A172 (cell line): ENCODE results near the gene RNF121. TPM values are rescaled to one million over a fixed set of nuclear protein-coding genes. Genes with fewer than 3 reads are reported as not detected.
"Not testable (repeated sequence)": the region's sequence is repeated elsewhere in the genome, so short reads cannot be mapped to it uniquely, and the experiment has no call there.

Experiments
- DNase-seq: peaks from one replicate; pipeline ENCODE4 v3.0.0-alpha.2; 2015; ENCODE audit warnings: low spot score
- total RNA-seq: library from RNA; depleted of rRNA; stranded (reverse); fragments of >200 nt; shearing (Covaris generic); gene quantifications from 2 replicates; pipeline ENCODE4 v1.2.3, GENCODE V29; 2014; rRNA removed

RNF121 gene
- 29.9 and 33.5 TPM in 2 replicates for total RNA-seq

DNA sequence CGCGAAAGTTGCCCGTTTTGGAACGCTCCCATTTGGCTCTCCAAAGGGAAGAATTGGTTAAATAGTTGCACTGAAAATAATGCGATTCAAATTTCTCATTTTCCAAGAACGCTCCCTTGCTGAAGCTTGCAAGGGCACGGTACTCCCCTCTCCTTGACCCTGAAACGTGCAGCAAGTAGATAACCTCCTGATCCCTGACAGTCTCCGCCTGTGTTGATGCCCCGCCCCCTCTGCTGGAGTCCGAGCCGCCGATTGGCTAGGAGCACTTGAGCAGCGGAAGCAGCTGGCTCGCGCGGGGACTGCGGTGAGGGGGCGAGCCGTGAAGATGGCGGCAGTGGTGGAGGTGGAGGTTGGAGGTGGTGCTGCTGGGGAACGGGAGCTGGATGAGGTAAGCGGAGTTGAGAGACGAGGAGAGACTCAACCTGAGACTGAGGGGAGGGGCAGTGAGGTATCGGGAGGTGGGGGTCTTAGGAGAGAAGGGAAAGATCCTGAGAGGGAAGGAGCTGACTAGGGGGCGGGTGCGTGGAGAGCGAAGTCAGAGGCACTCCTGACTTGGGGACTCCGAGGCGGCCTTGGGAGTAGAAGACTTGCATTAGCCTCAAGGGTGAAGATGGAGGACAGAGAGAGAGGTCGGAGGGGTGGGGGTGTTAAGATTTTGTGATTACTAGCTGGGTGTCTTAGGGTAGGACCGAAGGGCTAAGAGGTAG is at the start of gene RNF121:
RNF121 (plus strand) TSS at position 310 of the 707 bp plus-strand sequence; CDS start at position 326, 16 bp downstream.
- peak; percentile 91 for DNase-seq

GRCh38 chr11:71885806-71886205 is 43.0 kb upstream of the RNF121 start:
- DNase-seq = not testable (repeated sequence)

- not testable (repeated sequence) for DNase-seq
Observed at GRCh38 chr11:71888335-71889010, 40.4 kb upstream of the RNF121 start.

DNA sequence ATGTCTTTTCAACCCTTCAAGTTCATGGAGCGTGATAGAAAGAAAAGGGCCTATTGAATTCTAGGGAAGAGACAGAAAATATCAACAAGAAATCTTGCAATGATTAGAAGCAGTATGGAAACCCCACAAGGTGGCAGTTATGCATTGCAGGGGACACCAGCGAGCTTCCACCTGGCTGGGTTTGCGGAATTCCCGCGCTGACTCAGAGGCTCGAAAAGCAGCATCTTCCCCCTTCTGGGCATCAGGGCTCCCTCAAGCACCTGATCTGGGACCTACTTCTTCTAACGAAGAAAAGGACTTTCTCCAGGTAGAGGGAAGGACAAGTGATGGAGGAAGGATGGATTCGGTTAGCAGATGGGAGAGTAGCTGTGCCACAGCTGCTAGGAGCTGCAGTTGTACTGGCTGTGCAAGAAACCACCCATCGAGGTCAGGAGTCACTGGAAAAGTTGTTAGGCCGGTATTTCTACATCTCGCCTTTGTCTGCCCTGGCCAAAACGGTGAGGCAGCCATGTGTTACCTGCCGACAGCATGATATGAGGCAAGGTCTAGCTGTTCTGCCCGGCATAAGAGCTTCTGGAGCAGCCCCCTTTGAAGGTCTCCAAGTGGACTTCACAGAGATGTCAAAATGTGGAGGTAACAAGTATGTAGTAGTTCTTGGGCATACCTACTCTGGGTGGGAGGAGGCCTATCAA is 39.5 kb upstream of the RNF121 start:
- DNase-seq = not testable (repeated sequence)

DNA sequence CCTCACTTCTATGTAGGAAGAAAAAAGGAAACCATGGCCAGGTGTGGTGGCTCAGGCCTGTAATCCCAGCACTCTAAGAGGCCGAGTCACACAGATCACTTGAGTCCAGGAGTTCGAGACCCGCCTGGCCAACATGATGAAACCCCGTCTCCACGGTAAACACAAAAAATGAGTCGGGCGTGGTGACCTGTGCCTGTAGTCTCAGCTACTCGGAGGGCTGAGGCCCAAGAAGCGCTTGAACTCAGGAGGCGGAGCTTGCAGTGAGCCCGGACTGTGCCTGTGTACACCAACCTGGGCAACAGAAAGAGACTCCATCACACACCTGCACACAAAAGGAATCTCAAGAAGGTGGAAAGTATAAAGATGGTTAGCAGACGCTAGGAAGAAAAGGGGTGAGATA is 32.9 kb upstream of the RNF121 start:
- DNase-seq = no peak

GRCh38 chr11:71901137-71901536 is 27.7 kb upstream of the RNF121 start:
- DNase-seq = peak; percentile 18

GRCh38 chr11:71908218-71908617 is 20.6 kb upstream of the RNF121 start:
- no peak for DNase-seq

- not testable (repeated sequence) for DNase-seq
Observed at GRCh38 chr11:71910775-71911174, 18.1 kb upstream of the RNF121 start.

DNA sequence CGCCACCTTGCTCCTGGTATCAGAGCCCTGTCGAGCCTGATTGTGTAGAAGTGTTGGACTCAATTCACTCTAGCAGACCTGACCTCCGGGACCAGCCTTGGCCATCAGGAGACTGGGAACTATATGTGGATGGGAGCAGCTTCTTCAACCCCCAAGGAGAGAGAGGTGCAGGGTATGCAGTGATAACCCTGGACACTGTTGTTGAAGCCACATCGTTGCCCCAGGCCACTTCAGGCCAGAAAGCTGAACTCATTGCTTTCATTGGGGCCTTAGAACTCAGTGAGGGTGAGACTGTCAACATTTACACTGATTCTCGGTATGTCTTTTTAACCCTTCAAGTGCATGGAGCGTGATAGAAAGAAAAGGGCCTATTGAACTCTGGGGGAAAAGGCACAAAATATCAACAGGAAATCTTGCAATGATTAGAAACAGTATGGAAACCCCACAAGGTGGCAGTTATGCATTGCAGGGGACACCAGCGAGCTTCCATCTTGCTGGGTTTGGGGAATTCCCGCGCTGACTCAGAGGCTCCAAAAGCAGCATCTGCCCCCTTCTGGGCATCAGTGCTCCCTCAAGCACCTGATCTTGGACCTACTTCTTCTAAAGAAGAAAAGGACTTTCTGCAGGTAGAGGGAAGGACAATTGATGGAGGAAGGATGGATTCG is 17.4 kb upstream of the RNF121 start:
- peak; percentile 33 for DNase-seq

DNA sequence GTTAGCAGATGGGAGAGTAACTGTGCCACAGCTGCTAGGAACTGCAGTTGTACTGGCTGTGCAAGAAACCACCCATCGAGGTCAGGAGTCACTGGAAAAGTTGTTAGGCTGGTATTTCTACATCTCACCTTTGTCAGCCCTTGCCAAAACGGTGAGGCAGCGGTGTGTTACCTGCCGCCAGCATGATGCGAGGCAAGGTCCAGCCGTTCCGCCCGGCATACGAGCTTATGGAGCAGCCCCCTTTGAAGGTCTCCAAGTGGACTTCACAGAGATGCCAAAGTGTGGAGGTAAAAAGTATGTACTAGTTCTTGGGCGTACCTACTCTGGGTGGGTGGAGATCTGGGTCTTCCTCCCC is 16.9 kb upstream of the RNF121 start:
- DNase-seq = not testable (repeated sequence)

GRCh38 chr11:71913756-71914526 is 14.9 kb upstream of the RNF121 start:
- DNase-seq = no peak

DNA sequence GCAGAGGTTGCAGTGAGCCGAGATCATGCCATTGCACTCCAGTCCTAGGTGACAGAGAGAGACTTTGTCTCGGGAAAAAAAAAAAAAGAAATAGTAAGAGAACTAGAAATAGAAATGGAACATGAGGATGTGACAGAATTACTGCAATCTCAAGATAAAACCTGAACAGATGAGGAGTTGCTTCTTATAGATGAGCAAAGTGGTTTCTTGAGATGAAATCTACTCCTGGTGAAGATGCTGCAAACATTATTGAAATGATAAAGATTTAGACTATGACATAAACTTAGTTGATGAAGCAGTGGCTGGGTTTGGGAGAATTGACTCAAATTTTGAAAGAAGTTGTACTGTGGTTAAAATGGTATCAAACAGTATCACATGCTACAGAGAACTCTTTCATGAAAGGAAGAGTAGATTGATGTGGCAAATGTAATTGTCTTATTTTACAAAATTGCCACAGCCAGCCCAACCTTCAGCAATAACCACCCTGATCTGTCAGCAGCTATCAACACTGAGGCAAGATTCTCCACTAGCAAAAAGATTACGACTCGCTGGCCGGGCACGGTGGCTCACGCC is 14.1 kb upstream of the RNF121 start:
- no peak for DNase-seq

DNA sequence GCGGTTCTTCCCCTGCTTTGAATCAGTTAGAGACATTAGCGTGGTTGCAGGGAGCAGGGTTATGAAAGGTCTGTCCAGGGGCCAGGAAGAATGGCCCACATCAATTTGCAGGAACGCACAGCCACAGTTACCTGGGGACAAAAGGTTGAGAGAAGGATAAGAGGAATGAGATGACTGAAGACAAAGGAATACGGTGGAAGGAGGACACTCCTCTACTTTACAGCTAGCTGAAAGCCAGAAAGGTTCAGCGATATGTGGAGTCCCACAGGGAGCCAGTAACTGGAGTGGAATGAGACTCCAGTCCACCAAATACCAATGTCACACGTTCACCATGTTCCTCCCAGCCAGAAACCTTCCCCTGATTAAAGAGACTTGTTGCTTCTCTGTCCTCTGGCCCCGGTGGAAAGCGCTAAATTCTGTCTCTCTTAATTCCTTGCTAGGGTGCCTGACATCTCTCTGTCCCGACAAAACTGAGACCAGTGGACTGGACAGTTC is 11.2 kb upstream of the RNF121 start:
- DNase-seq = no peak

- DNase-seq = peak; percentile 86
Observed at GRCh38 chr11:71927820-71928736, 768 bp upstream of the RNF121 start, which contains the start of gene XNDC1N. XNDC1N (minus strand) TSS chr11:71928594; CDS start chr11:71923353, 5,241 bp downstream.

DNA sequence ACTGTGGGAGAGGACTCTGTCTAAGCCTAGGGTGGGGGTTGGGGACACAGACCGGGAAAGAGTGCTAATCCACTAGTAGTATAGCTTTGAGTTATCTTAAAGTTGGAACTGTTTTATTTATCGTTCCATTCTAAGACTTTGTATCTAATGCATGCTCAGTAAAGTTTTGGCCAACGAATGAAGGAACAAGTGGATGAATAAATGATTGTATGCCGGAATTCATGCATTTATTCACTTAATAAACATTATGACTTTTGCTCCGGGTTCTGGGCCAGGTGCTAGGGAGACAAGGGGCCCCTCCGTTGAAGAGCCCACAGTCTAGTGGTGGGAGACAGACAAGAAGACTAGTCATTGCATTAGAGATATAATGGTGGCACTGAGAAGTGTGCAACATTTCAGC is 645 bp downstream of the RNF121 start:
- no peak for DNase-seq

GRCh38 chr11:71930556-71931244 is 1.9 kb downstream of the RNF121 start:
- no peak for DNase-seq

DNA sequence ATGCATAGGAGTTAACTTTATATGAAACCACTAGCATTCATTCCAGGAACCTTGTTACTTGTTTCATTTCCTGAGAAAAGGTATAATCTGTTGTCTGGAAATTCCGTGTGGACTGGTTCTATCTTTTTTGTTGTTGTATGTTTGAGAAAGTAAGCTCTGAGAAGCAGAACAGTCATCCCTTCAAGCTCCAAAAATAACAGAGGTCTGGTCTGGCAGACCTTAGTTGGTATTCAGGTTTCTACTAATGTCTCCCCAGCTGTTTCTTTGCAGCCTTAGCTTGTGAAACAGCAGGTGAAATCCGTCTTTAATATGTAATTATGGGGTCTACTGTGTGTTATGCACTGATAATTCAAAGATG is 2.4 kb downstream of the RNF121 start:
- no peak for DNase-seq

DNA sequence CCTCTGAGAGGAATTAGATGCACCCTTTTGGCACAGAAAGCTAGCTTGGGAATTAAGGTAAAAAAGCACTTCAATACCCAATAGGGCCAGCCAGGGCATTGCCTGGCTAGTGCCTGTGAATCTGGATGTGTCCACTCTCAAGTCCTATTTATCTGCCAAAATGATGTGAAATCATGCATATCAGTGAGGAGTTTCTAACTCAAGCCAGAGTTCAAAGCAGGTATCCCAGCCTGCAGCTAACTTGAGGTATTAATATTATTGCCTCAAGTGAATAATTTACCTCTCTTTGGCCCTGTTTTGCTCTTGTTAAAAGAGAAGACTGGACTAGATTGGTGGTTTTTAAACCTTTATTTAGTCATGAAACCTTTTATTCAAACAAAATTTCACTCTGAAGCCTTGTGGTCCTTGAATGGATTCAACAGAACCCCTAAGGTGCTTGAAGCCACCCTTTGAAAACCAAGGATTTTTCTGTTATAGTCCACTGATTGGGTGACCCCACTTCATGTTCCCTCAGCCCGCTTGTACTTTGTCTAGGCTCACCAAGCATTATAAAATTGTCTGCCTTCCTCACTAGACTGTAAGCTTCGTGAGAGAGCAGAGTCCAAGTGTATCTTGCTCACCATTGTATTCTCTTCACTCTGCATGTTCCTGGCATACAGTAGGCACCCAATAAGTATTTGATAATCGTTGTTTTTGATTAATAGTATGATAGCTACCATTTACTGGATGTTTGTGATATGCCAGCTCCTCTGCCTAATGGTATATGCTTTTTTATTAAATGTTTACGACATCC is 4.5 kb downstream of the RNF121 start:
- no peak for DNase-seq
